Raji (cell line): ENCODE data around the gene HECTD2.

Experiments
- POLR2A ChIP-seq: IDR thresholded peaks from 2 replicates; pipeline ENCODE4 v1.6.1; 2011; ENCODE audit warnings: low read depth, low read length, control low read depth; ENCODE audit not compliant: insufficient read depth

Gene HECTD2

GRCh38 chr10:91410638-91411371 is 661 bp downstream of the HECTD2 start:
- TF ChIP-seq POLR2A = no peak

- no peak for TF ChIP-seq POLR2A
Measured at GRCh38 chr10:91411621-91412020, 1.5 kb downstream of the HECTD2 start.

- no peak for TF ChIP-seq POLR2A
Measured at GRCh38 chr10:91412354-91413087, 2.4 kb downstream of the HECTD2 start.

- no peak for TF ChIP-seq POLR2A
Measured at GRCh38 chr10:91415816-91416215, 5.7 kb downstream of the HECTD2 start.

GRCh38 chr10:91416339-91416855 is 6.3 kb downstream of the HECTD2 start:
- TF ChIP-seq POLR2A = no peak

GRCh38 chr10:91418416-91418815 is 8.3 kb downstream of the HECTD2 start:
- TF ChIP-seq POLR2A = no peak

GRCh38 chr10:91420868-91421267 is 10.7 kb downstream of the HECTD2 start:
- TF ChIP-seq POLR2A = no peak

GRCh38 chr10:91422915-91423314 is 12.8 kb downstream of the HECTD2 start:
- no peak for TF ChIP-seq POLR2A

- TF ChIP-seq POLR2A = no peak
Measured at GRCh38 chr10:91424016-91424415, 13.9 kb downstream of the HECTD2 start.

GRCh38 chr10:91432175-91432574 is 22.0 kb downstream of the HECTD2 start:
- no peak for TF ChIP-seq POLR2A

- no peak for TF ChIP-seq POLR2A
Measured at GRCh38 chr10:91433620-91434019, 23.5 kb downstream of the HECTD2 start.

- TF ChIP-seq POLR2A = no peak
Measured at GRCh38 chr10:91434041-91434440, 23.9 kb downstream of the HECTD2 start.

GRCh38 chr10:91435241-91435640 is 25.1 kb downstream of the HECTD2 start:
- TF ChIP-seq POLR2A = no peak

- no peak for TF ChIP-seq POLR2A
Measured at GRCh38 chr10:91444211-91445182, 34.4 kb downstream of the HECTD2 start.

- TF ChIP-seq POLR2A = no peak
Measured at GRCh38 chr10:91452063-91452462, 41.9 kb downstream of the HECTD2 start.
